NT2/D1 (cell line): ENCODE measurements around the gene GLTP.

Source experiments
- YY1 ChIP-seq: IDR thresholded peaks from 2 replicates; pipeline ENCODE4 v1.6.1; 2011; ENCODE audit not compliant: insufficient read length, insufficient read depth
- ZNF274 ChIP-seq: IDR thresholded peaks from 2 replicates; pipeline ENCODE4 v1.6.1; 2011; ENCODE audit warnings: mild to moderate bottlenecking, low read depth, low read length

DNA sequence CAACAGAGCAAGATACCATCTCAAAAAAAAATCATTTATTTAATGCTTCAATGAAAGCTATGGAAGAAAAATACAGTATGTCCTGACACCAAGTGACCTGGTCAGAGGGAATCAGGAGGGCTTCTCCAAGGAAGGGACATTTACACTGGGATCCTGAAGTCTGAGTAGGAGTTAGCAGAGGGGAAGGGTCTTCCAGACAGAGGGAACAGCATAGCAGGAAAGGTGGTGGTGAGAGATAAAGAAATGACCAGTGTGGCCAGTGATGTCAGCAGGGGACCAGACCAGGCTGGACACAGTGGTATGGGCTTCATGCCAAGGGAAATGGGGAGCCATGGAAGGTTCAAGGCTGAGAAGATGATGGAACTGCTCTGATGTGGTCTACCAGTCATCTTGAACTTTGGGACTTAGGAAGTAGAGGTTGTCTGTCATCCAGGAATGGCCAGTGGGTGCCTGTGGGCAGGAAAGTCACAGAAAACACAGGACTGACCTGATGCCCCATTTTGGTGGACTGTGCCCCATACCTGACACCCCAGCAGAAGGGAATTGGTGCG lies 11.9 kb upstream of the GLTP start:
- TF ChIP-seq YY1 (no peak), ZNF274 (no peak)
